ENCODE data around the gene RSPH1. TPM values are rescaled to one million over a fixed set of nuclear protein-coding genes. Genes with fewer than 3 reads are reported as not detected.

RSPH1 gene
- total RNA-seq, 1 donor from 2014 or later = 0.42 TPM

- no peaks in the 10 kb centered on the region for H3K36me3 Mint-ChIP-seq
- no peaks in the 10 kb centered on the region for H3K9me3 Mint-ChIP-seq
- peaks cover 20% of the 10 kb centered on the region for H3K27me3 Mint-ChIP-seq (ENCODE audit: low read depth)
- peak in 1 of 2 experiments; percentile 66 for DNase-seq (ENCODE audit: low spot score in 2 of 2, unreplicated experiment in 2 of 2)
- H3K4me1 Mint-ChIP-seq = peaks cover 44% of the 10 kb centered on the region
- peak overlapping the region; percentile 83 for H3K27ac Mint-ChIP-seq
- H3K4me3 Mint-ChIP-seq = peak overlapping the region; percentile 75
- no peak for TF ChIP-seq CTCF (IDR thresholded peaks at IDR 0.05; ENCODE audit: unreplicated experiment)
Observed at GRCh38 chr21:42515708-42516502, 19.9 kb upstream of the RSPH1 start.

DNA sequence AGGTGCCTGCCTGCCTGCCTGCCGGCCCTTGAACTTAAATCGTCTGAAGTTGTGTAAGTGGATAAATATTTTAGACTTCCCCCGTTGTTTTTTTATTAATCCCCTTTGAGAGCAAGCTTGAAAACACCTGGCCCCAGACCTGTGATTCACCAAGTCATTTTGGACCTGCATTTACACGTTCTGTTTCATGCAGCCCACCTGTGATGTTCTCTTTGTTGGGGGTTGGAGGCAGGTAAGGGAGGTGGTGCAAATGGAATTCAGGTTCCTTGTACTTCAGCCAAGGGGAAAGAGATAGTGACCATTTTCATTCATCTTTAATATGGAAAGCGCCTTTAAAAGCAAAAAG lies 18.8 kb upstream of the RSPH1 start:
- Mint-ChIP-seq H3K4me1 (peaks cover 44% of the 10 kb centered on the region), H3K27ac (peak overlapping the region; percentile 43), H3K4me3 (peak overlapping the region; percentile 75), H3K36me3 (no peaks in the 10 kb centered on the region), H3K27me3 (ENCODE audit: low read depth) (peaks cover 11% of the 10 kb centered on the region), H3K9me3 (no peaks in the 10 kb centered on the region)
- no peak for TF ChIP-seq CTCF (IDR thresholded peaks at IDR 0.05; ENCODE audit: unreplicated experiment)
- DNase-seq (ENCODE audit: low spot score in 2 of 2, unreplicated experiment in 2 of 2) = no peak

DNA sequence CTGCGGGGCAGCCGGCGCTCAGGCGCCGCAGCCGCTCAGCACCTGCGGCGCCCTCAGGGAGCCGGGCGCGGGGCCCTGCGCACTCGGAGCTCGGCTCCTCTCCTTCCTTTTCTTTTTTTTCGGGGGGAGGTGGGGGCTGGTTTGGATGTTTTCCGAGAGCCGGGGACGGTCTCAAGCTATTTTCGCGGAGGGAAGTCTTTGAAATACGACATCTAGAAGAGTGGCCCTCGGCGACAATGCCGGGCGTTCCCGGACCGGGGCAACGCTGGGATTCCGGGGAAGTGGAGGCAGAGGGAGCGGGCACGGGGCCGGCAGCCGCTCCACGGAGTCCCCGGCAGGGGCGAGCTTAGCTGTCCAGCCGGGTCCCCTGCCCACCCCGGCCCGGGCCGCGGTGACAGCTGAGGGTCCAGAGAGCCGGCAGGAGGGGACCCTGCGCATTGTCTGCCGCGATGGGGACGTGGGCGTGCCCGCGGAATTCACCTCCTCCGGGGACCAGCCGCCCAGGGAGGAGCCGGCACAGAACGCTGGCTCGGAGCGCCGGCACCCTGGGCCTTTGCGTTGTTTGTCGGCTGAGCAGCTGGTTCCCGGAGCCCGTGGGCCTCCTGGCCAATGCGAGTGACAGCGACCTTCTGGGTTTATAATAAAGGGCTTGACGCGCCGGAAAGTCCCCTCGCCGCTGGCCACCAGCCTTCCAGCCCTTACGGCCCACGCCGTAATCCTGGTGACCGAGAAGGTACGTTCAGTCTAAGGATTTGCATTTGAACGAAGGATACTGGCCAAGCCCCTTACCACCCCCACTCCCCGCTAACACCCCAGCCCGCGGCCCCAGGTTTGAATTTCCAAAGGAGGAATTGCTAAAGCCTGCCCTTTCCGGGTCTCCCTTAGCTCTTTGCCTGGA lies 18.2 kb upstream of the RSPH1 start:
- TF ChIP-seq CTCF (IDR thresholded peaks at IDR 0.05; ENCODE audit: unreplicated experiment) = no peak
- peak in 1 of 2 experiments; percentile 57 for DNase-seq (ENCODE audit: low spot score in 2 of 2, unreplicated experiment in 2 of 2)
- peak overlapping the region; percentile 43 for H3K27ac Mint-ChIP-seq
- peaks cover 7% of the 10 kb centered on the region for H3K27me3 Mint-ChIP-seq (ENCODE audit: low read depth)
- H3K9me3 Mint-ChIP-seq = no peaks in the 10 kb centered on the region
- H3K4me1 Mint-ChIP-seq = peaks cover 49% of the 10 kb centered on the region
- H3K36me3 Mint-ChIP-seq = no peaks in the 10 kb centered on the region
- H3K4me3 Mint-ChIP-seq = peak overlapping the region; percentile 75

GRCh38 chr21:42513151-42513984 lies 17.3 kb upstream of the RSPH1 start, which contains the start of gene SLC37A1:
Gene SLC37A1 (plus strand): TSS chr21:42513852. CDS start chr21:42518455, 4,603 bp downstream.
- Mint-ChIP-seq H3K4me3 (peak within 1 kb of the TSS; percentile 75), H3K9me3 (no peaks in the 10 kb centered on the region), H3K4me1 (peaks cover 50% of the 10 kb centered on the region), H3K27me3 (ENCODE audit: low read depth) (no peaks in the 10 kb centered on the region), H3K27ac (peak within 1 kb of the TSS; percentile 49), H3K36me3 (no peaks in the 10 kb centered on the region)
- no peak for TF ChIP-seq CTCF (IDR thresholded peaks at IDR 0.05; ENCODE audit: unreplicated experiment)
- DNase-seq (ENCODE audit: low spot score in 2 of 2, unreplicated experiment in 2 of 2) = no peak

- Mint-ChIP-seq H3K4me1 (peaks cover 45% of the 10 kb centered on the region), H3K27ac (peak overlapping the region; percentile 49), H3K36me3 (no peaks in the 10 kb centered on the region), H3K9me3 (no peaks in the 10 kb centered on the region), H3K27me3 (ENCODE audit: low read depth) (no peaks in the 10 kb centered on the region), H3K4me3 (peak overlapping the region; percentile 70)
- TF ChIP-seq CTCF (IDR thresholded peaks at IDR 0.05; ENCODE audit: unreplicated experiment) = no peak
- no peak for DNase-seq (ENCODE audit: low spot score in 2 of 2, unreplicated experiment in 2 of 2)
Observed at GRCh38 chr21:42512346-42513034, 16.5 kb upstream of the RSPH1 start.
